Measurements from ENCODE around the gene RPTN.

Gene RPTN

GRCh38 chr1:152111515-152111968 lies 47.5 kb downstream of the RPTN start:
- intact Hi-C loops (cut with micrococcal nuclease): no loop called here
- no peak overlapping the region for H3K4me3 Mint-ChIP-seq
- H3K27me3 Mint-ChIP-seq: peaks cover 23% of the 10 kb centered on the region
- no peaks in the 10 kb centered on the region for H3K36me3 Mint-ChIP-seq (ENCODE audit: low read depth)
- H3K9me3 Mint-ChIP-seq: no peaks in the 10 kb centered on the region
- no peaks in the 10 kb centered on the region for H3K4me1 Mint-ChIP-seq (ENCODE audit: low read depth)
- no peak overlapping the region for H3K27ac Mint-ChIP-seq

DNA sequence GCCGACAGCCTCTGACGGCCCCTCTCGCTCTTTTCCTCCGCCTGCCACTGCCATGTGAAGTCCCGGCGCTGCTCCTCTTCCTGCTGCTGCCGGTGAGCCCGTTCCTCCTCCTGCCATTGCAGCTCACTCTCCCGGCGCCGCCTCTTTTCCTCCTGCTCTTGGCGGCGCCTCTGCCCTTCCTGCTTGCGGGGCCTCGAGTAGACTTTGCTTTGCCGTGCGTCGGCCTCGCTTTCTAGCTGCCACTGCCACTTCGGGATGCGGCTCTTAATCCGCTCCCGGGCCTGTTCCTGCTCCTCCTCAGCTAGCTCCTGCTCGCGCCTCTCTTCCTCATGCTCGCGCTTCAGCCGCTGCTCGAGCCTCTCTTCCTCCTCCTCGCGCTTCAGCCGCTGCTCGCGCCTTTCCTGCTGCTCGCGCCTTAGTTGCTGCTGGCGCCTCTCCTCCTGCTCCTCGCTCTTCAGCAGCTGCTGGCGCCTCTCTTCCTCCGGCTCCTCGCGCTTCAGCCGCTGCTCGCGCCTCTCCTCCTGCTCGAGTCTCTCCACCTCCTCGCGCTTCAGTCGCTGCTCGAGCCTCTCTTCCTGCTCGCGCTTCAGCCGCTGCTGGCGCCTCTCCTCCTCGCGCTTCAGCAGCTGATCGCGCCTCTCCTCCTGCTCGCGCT lies 48.0 kb downstream of the RPTN start:
- Mint-ChIP-seq H3K27me3 (peaks cover 20% of the 10 kb centered on the region), H3K4me3 (no peak overlapping the region), H3K4me1 (ENCODE audit: low read depth) (no peaks in the 10 kb centered on the region), H3K27ac (no peak overlapping the region), H3K36me3 (ENCODE audit: low read depth) (no peaks in the 10 kb centered on the region), H3K9me3 (no peaks in the 10 kb centered on the region)
- intact Hi-C loops (cut with micrococcal nuclease): no loop called here

GRCh38 chr1:152110365-152110859 lies 48.6 kb downstream of the RPTN start:
- no peaks in the 10 kb centered on the region for H3K9me3 Mint-ChIP-seq
- H3K4me3 Mint-ChIP-seq: no peak overlapping the region
- no peak overlapping the region for H3K27ac Mint-ChIP-seq
- intact Hi-C loops (cut with micrococcal nuclease): no loop called here
- H3K27me3 Mint-ChIP-seq: peaks cover 22% of the 10 kb centered on the region
- H3K4me1 Mint-ChIP-seq (ENCODE audit: low read depth): no peaks in the 10 kb centered on the region
- no peaks in the 10 kb centered on the region for H3K36me3 Mint-ChIP-seq (ENCODE audit: low read depth)

DNA sequence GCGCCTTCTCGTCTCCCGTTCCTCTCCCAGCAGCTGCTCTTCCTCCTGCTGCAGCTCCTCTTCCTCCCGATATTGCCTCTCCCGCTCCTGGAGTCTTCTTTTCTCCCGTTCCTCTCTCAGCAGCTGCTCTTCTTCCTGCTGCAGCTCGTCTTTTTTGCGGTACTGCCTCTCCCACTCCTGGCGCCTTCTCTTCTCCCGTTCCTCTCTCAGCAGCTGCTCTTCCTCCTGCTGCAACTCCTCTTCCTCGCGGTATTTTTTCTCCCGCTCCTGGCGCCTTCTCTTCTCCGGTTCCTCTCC lies 49.1 kb downstream of the RPTN start:
- intact Hi-C loops (cut with micrococcal nuclease): loop anchor here (5.0 kb wide), 1 partner anchor 58 kb away; no protein-coding TSS in a partner anchor
- peaks cover 22% of the 10 kb centered on the region for H3K27me3 Mint-ChIP-seq
- no peaks in the 10 kb centered on the region for H3K4me1 Mint-ChIP-seq (ENCODE audit: low read depth)
- H3K36me3 Mint-ChIP-seq (ENCODE audit: low read depth): no peaks in the 10 kb centered on the region
- no peaks in the 10 kb centered on the region for H3K9me3 Mint-ChIP-seq
- no peak overlapping the region for H3K27ac Mint-ChIP-seq
- H3K4me3 Mint-ChIP-seq: no peak overlapping the region

DNA sequence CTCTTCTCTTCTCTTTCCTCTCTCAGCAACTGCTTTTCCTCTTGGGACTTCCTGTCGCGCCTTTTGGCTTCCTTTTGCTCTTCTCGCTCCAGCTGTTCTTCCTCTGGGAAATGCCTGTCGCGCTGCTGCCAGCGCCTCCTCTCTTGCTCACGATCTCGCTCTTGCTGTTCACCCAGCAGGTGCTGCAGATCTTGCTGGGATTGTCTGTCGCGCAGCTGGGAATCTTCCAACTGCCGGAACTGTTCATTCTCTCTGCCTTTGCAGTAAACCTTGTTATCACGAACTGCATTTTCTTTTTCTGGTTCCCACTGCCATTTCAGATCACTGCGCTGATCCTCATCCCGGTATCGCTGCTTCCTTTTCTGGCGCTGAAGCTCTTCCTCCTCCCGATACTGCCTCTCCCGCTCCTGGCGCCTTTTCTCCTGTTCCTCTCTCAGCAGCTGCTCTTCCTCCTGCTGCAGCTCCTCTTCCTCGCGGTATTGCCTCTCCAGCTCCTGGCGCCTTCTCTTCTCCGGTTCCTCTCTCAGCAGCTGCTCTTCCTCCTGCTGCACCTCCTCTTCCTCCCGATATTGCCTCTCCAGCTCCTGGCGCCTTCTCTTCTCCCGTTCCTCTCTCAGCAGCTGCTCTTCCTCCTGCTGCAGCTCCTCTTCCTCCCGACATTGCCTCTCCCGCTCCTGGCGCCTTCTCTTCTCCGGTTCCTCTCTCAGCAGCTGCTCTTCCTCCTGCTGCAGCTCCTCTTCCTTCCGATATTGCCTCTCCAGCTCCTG lies 49.6 kb downstream of the RPTN start:
- H3K27me3 Mint-ChIP-seq: peaks cover 21% of the 10 kb centered on the region
- no peaks in the 10 kb centered on the region for H3K4me1 Mint-ChIP-seq (ENCODE audit: low read depth)
- H3K4me3 Mint-ChIP-seq: no peak overlapping the region
- H3K27ac Mint-ChIP-seq: no peak overlapping the region
- intact Hi-C loops (cut with micrococcal nuclease): loop anchor here (5.0 kb wide), 1 partner anchor 57 kb away; no protein-coding TSS in a partner anchor
- H3K36me3 Mint-ChIP-seq (ENCODE audit: low read depth): no peaks in the 10 kb centered on the region
- H3K9me3 Mint-ChIP-seq: no peaks in the 10 kb centered on the region

GRCh38 chr1:152108882-152109222 lies 50.2 kb downstream of the RPTN start:
- Mint-ChIP-seq H3K27me3 (peaks cover 21% of the 10 kb centered on the region), H3K9me3 (no peaks in the 10 kb centered on the region), H3K4me3 (no peak overlapping the region), H3K4me1 (ENCODE audit: low read depth) (no peaks in the 10 kb centered on the region), H3K36me3 (ENCODE audit: low read depth) (no peaks in the 10 kb centered on the region), H3K27ac (no peak overlapping the region)
- intact Hi-C loops (cut with micrococcal nuclease): loop anchor here (5.0 kb wide), 1 partner anchor 57 kb away; no protein-coding TSS in a partner anchor

- intact Hi-C loops (cut with micrococcal nuclease): loop anchor here (5.0 kb wide), 1 partner anchor 56 kb away; no protein-coding TSS in a partner anchor
- Mint-ChIP-seq H3K9me3 (no peaks in the 10 kb centered on the region), H3K27me3 (peaks cover 26% of the 10 kb centered on the region), H3K4me1 (ENCODE audit: low read depth) (no peaks in the 10 kb centered on the region), H3K36me3 (ENCODE audit: low read depth) (no peaks in the 10 kb centered on the region), H3K4me3 (no peak overlapping the region), H3K27ac (no peak overlapping the region)
Observed at GRCh38 chr1:152107984-152108881, 50.8 kb downstream of the RPTN start.

GRCh38 chr1:152107031-152107983 lies 51.7 kb downstream of the RPTN start:
- no peaks in the 10 kb centered on the region for H3K4me1 Mint-ChIP-seq (ENCODE audit: low read depth)
- H3K27ac Mint-ChIP-seq: no peak overlapping the region
- no peak overlapping the region for H3K4me3 Mint-ChIP-seq
- intact Hi-C loops (cut with micrococcal nuclease): loop anchor here (5.0 kb wide), 1 partner anchor 55 kb away; no protein-coding TSS in a partner anchor
- no peaks in the 10 kb centered on the region for H3K9me3 Mint-ChIP-seq
- H3K36me3 Mint-ChIP-seq (ENCODE audit: low read depth): no peaks in the 10 kb centered on the region
- H3K27me3 Mint-ChIP-seq: peaks cover 33% of the 10 kb centered on the region

- H3K36me3 Mint-ChIP-seq (ENCODE audit: low read depth): no peaks in the 10 kb centered on the region
- H3K4me1 Mint-ChIP-seq (ENCODE audit: low read depth): no peaks in the 10 kb centered on the region
- no peak overlapping the region for H3K27ac Mint-ChIP-seq
- intact Hi-C loops (cut with micrococcal nuclease): loop anchor here (5.0 kb wide), 1 partner anchor 53 kb away; no protein-coding TSS in a partner anchor
- peaks cover 56% of the 10 kb centered on the region for H3K27me3 Mint-ChIP-seq
- no peak overlapping the region for H3K4me3 Mint-ChIP-seq
- H3K9me3 Mint-ChIP-seq: no peaks in the 10 kb centered on the region
Observed at GRCh38 chr1:152104854-152105253, 54.2 kb downstream of the RPTN start.
